A549 (cell line): ENCODE data around the gene ACTA2.

ENCODE experiments used
- HDAC2 ChIP-seq: fragments of 200-600 bp; sonication (generic); IDR thresholded peaks from 2 replicates; pipeline ENCODE4 v1.6.1; 2016
- TF ChIP-seq, protein P1 (sequence below): fragments of >200 bp; sonication (Bioruptor Twin); formaldehyde crosslinking; IDR thresholded peaks from 3 replicates; pipeline ENCODE4 v1.5.1; 2016

DNA sequence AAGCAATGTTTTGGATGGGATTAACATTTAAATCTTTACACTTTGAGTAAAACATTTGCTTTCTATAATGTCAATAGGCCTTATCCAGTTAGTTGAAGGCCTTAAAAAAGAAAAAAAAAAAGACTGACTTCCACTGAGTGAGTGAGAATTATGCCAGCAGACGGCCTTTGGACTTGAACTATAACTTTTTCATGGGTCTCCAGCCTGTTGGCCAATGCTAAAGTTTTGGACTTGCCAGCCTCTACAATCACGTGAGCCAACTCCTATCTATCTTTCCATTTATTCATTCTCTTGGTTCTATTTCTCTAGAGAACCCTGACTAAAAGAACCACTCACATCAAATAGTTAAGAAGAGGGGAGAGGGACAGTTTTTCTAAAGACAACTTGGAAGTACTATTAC lies 35.3 kb upstream of the ACTA2 start:
- TF ChIP-seq, protein P1, sequence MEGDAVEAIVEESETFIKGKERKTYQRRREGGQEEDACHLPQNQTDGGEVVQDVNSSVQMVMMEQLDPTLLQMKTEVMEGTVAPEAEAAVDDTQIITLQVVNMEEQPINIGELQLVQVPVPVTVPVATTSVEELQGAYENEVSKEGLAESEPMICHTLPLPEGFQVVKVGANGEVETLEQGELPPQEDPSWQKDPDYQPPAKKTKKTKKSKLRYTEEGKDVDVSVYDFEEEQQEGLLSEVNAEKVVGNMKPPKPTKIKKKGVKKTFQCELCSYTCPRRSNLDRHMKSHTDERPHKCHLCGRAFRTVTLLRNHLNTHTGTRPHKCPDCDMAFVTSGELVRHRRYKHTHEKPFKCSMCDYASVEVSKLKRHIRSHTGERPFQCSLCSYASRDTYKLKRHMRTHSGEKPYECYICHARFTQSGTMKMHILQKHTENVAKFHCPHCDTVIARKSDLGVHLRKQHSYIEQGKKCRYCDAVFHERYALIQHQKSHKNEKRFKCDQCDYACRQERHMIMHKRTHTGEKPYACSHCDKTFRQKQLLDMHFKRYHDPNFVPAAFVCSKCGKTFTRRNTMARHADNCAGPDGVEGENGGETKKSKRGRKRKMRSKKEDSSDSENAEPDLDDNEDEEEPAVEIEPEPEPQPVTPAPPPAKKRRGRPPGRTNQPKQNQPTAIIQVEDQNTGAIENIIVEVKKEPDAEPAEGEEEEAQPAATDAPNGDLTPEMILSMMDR = no peak
- TF ChIP-seq HDAC2 = no peak
